Cerebellar cortex (tissue), 1 donor: Measurements from ENCODE around the gene PITPNM3.

Source experiments
- DNase-seq: peaks from one replicate; pipeline ENCODE4 v3.0.0-alpha.2; 2015; ENCODE audit warnings: low spot score

The PITPNM3 gene

DNA sequence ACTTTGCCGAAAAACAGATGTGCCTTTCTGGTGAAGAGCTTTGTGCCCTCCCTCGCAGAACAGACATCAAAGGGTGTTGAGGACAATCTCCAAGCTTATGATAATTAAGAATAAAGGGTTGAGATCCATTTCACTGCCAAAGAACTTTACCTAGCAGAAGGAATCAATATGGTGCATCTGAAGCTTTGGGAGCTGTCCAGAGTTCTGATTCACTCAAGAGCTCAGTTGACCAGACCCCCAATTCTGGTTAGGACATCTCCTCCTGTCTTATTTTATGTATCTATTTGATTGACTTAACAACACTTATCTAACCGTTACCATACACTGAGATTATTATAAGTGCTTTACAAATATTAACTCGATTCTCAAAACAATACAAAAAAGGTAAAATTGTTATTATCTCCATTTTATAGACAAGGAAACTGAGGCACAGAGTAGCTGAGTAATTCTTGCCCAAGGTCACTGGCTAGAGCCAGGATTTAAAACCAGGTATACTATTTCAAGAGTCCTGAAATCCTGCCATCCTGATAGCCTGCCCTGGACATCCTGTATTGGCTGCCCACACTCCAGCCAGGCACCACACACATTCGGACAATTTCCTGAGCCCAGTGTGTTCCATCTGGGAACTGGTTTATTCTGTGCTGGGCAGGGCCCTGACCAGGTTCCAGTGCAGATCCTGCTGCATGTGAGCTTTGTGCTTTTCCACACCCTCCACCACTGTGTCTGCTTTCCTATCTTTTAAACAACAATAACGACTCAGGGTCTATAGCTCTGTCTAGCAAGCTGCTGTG lies 29.8 kb downstream of the PITPNM3 start:
- peak; percentile 92 for DNase-seq

- no peak for DNase-seq
Measured at GRCh38 chr17:6525731-6526130, 30.6 kb downstream of the PITPNM3 start.

DNA sequence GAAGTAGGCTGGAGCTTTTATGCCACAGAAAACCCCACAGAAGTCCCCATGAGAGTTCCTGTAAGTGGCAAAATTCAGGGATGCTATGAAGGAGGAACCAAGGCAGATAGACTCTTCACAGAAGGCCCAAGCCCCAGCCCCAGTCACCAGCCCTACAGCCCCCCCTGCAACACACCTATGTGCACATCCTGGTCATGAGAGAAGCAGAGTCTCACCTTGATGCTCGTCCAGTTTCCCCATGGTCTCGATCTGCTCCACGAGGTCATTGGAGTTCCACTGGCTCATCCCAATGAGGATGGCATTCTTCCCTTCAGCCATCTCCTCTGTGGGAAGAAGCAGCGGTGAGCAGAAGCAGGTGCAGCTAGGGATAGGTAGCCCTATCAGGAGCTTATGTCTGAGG lies 31.2 kb downstream of the PITPNM3 start:
- DNase-seq, result no peak

GRCh38 chr17:6524520-6524919 lies 31.8 kb downstream of the PITPNM3 start:
- DNase-seq, result no peak

DNA sequence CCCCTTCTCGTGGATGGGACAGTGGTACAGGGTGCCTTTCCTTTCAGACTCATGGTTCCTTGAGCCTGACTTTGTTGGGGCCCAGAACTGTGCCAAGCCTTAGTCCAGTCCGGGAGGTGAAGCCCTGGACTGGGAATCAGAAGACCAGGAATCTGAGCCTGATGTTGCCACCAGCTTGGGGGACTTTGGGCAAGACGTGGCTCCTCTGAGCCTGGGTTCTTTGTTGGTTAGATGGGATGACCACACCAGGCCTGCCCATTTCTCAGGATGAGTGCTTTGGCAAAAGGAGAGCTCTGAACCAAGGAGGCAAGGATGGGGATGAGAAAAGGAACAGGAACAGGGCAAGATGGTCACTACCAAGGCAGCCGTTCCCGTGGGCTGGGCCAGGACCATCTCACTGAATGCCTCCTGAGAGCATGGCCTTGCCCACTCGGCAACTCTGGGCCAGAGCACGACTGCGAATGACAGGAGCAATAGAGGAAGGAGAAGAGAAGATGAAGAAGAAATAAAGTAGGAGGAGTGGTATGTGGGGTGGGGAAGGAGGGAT lies 32.5 kb downstream of the PITPNM3 start:
- no peak for DNase-seq

DNA sequence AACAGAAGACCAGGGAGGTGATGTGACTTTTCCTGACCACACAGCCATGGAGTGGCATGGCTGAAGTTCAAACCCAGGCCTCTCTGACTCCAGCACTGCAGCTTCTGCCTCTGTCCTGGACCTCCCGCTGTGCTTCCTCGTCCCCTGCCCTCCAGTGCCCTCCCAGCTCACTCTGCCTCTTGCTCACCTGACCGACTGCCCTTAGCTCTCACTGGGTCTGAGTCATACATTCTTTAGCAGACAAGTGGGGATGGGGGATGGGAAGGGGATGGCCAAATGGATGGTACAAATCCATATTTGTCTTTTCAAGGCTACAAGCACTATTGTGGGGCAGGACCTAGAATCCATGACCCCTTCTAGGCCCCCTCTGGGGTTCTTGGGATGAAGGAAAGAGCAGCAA lies 33.0 kb downstream of the PITPNM3 start:
- DNase-seq, result no peak

DNA sequence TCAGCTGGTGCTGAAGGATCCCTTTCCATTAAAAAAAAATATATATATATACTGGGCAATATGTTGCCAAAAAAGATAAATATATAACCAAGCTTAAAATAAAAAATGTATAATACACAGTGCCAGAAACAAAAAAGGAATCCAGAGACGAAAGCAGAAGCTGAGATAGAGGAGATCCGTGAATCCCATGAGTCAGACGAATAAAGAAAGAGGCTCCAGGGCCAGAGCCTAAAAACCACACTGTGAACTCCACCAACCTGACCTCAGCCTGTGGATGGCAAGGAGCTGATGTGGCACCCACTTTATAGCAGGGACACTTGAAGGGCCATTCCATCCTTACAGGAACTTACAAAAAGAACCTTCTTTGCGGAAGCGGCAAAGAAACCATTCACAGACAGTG lies 34.8 kb downstream of the PITPNM3 start:
- no peak for DNase-seq

- DNase-seq, result no peak
Measured at GRCh38 chr17:6517062-6517461, 39.3 kb downstream of the PITPNM3 start.

- DNase-seq, result no peak
Measured at GRCh38 chr17:6514371-6514770, 42.0 kb downstream of the PITPNM3 start.

DNA sequence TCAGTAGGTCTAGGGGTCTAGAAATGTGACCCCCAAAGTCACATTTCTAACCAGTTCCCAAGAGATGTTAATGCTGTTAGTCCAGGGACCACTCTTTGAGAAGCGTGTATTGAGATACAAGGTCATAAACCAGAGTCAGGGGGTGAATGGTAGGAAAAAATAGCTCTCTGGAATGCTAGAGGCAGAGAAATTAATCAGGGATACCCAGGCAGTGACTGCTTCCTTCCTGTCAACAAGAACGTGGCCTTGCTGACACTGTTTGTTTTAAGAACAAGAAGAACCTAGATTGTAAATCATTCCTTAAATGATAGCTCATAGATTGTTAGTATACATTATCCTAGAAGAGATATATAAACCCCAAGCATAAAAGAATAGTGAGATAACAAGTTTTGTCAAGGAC lies 43.8 kb downstream of the PITPNM3 start:
- no peak for DNase-seq

- no peak for DNase-seq
Measured at GRCh38 chr17:6510321-6510977, 45.9 kb downstream of the PITPNM3 start.

- no peak for DNase-seq
Measured at GRCh38 chr17:6509921-6510320, 46.4 kb downstream of the PITPNM3 start.

DNA sequence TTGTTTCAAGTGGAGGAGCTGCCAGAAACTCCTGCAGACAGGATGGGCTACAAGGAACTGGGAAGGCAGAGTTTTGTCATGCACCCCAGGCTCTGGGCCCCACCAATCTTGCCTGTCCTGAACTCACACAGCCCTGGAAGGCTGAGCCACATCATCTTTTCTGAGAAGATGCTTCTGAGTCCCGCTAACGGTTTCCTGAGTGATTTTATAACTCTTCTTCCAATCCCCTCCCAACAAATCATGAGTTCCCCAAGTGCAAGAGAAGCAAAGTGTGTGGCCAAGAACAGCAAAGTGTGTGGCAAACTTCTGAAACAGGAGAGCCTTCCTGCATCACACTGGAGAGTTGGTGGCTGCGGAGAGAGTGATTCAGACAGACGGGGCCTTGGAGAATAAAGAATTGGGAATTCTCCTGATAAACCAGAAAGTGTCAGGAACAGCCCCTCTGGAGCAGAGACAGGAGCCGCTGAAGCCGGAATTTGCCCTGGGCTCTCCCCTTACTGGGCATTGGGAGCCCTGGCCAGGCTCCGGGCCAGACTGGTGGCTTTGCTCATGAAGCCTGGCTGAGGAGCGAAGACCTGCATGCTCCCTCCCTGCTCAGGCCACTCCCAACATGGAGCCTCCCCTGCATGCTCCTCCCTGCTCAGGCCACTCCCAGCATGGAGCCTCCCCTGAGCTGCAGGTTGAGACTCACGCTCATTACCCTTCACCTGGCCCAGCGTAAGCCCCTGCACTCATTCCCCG lies 47.2 kb downstream of the PITPNM3 start:
- no peak for DNase-seq

GRCh38 chr17:6508519-6509030 lies 47.8 kb downstream of the PITPNM3 start:
- peak; percentile 44 for DNase-seq

- no peak for DNase-seq
Measured at GRCh38 chr17:6508016-6508415, 48.3 kb downstream of the PITPNM3 start.

- DNase-seq, result no peak
Measured at GRCh38 chr17:6507535-6507934, 48.8 kb downstream of the PITPNM3 start.

DNA sequence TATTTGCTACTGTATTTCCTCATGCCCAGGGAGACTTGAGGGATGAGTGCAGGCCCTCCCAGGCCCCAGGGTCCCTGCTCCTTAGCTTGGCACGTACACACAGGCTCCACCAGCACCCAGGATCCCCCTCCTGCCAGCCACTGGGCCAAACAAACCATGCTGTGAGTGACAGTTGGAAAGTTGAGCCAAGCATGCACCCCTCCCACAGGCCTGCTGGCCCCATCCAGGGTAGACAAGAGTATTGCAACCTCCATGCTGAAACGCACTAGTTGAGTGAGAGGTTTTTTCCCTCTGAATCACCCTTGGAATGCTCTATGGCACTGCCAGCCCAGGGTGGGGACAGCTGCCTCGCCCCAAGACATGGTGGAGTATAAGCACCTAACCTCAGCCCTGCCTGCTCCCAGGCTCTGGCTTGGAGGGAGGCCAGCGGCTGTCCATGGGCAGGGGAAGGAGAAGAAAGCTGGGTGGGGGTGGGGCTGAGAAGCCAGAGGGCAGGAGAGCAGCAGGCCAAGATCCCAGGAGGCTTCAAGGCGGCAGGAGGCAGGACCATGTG lies 49.6 kb downstream of the PITPNM3 start:
- DNase-seq, result no peak

DNA sequence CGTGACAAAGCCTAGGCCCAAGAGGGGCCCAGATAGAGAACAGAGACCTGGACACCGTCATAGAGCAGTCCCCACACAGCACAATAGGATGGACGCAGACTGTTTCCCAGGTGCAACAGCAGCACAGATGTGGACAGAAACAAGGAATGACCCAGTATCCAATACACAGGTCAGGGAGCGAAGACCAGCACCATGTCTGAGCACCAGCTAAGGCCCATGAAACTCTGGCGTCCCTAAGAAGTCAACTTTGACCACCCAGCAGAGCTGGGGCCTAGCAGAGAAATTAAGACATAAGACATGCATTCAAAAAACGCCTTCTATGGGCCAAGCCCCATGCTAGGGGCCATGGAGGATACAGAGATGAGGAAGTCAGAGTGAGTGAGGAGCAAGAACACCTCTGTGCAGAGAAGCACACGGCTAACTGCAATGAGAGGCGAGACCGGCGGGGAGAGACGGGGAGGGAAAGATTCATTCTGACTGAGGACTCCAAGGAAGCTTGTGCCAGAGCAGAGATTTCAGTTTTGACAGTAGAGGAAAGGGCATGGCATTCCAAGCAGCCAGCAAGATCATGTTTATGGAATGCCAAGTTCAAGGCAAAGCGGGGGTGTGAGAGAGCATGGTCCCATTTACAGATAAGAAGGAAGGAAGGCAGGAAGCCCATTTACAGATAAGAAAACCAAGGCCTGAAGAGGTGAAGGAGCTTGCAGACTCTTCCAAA lies 50.8 kb downstream of the PITPNM3 start:
- DNase-seq, result no peak

DNA sequence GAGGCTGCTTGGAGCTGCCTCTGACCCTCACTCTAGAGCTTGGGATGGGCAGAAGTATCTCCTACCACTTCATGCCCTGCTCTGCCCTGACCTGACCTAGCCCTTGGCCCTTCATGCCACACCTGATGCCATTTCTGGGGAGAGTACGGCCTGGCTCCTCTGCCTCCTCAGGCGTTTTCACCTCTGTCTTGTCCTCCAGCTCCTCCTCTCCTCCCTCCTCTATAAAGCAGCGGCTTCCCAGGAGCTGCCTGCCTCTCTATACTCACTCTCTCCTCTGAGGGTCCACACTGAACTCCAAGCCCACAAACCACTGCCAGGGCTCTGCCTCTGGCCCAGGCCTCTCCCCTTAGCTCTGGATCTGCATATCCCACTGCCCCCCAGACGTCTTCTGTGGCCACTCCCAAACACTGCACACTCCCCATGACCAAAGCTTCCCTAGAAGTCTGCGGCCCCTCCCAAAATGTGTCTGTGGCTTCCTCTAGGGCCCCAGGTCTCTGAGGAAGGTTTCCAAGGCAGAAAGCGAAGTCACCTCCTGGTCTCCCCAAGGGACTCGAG lies 52.6 kb downstream of the PITPNM3 start:
- DNase-seq, result no peak

- DNase-seq, result no peak
Measured at GRCh38 chr17:6502871-6503509, 53.4 kb downstream of the PITPNM3 start.

DNA sequence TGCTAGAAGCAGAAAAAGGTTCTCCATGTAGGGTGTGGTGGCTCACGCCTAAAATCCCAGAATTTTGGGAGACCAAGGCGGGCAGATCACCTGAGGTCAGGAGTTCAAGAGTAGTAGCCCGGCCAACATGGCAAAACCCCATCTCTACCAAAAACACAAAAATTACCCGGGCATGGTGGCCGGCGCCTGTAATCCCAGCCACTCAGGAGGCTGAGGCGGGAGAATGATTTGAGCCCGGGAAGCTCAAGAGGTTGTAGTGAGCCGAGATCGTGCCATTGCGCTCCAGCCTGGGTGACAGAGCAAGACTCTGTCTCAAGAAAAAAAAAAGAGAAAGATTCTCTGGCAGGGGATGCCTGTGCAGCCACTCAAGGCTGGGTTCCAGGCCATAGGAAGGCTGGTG lies 54.2 kb downstream of the PITPNM3 start:
- DNase-seq, result no peak
